NB4 (cell line): Measurements from ENCODE around the gene MT1E.

Experiments
- DNase-seq: peaks from one replicate; pipeline ENCODE4 v3.0.0; 2010; ENCODE audit warnings: low read depth
- H3K4me3 ChIP-seq: one replicate; pipeline ENCODE4 v1.5.1; 2011; ENCODE audit warnings: mild to moderate bottlenecking, low read depth, low read length, moderate library complexity
- CTCF ChIP-seq: IDR thresholded peaks from one replicate; pipeline ENCODE4 v1.5.1; 2012; ENCODE audit warnings: low read depth, low read length
- MAX ChIP-seq: IDR thresholded peaks from 2 replicates; pipeline ENCODE4 v1.6.1; 2011; ENCODE audit warnings: low read depth, low read length
- MYC ChIP-seq: IDR thresholded peaks from 2 replicates; pipeline ENCODE4 v1.6.1; 2011; ENCODE audit warnings: low read depth, low read length
- POLR2A ChIP-seq: IDR thresholded peaks from 2 replicates; pipeline ENCODE4 v1.6.1; 2011; ENCODE audit warnings: mild to moderate bottlenecking; ENCODE audit not compliant: insufficient read length; ENCODE audit errors: extremely low read depth

Gene MT1E

GRCh38 chr16:56584276-56584675, 41.3 kb upstream of the MT1E start:
- no peak for TF ChIP-seq CTCF
- no peak for TF ChIP-seq MYC
- no peak for TF ChIP-seq MAX
- no peak for TF ChIP-seq POLR2A
- no peak overlapping the region for H3K4me3 ChIP-seq
- no peak for DNase-seq

- no peak for DNase-seq
- TF ChIP-seq CTCF (no peak), POLR2A (no peak), MAX (no peak), MYC (no peak)
- no peak overlapping the region for H3K4me3 ChIP-seq
Observed at GRCh38 chr16:56588781-56589140, 36.8 kb upstream of the MT1E start.

GRCh38 chr16:56589141-56590039, 36.2 kb upstream of the MT1E start, which contains the start of gene MT3:
Gene MT3, plus strand, starts transcription at chr16:56589528. Its CDS starts 63 bp downstream, at chr16:56589591.
- DNase-seq: no peak
- no peak for TF ChIP-seq MYC
- no peak for TF ChIP-seq POLR2A
- no peak for TF ChIP-seq CTCF
- no peak within 1 kb of the TSS for H3K4me3 ChIP-seq

- DNase-seq: peak; percentile 85
- H3K4me3 ChIP-seq: no peak overlapping the region
- TF ChIP-seq CTCF (no peak), MYC (peak; percentile 62; the same call in 1 of the 2 replicates), POLR2A (no peak), MAX (peak; percentile 81)
Observed at GRCh38 chr16:56591377-56592060, 34.1 kb upstream of the MT1E start.

- no peak overlapping the region for H3K4me3 ChIP-seq
- TF ChIP-seq MYC: no peak
- TF ChIP-seq CTCF: no peak
- no peak for TF ChIP-seq POLR2A
- TF ChIP-seq MAX: no peak
- no peak for DNase-seq
Observed at GRCh38 chr16:56593573-56594291, 31.8 kb upstream of the MT1E start.
